IMR-90 (cell line): ENCODE measurements around the gene UFC1. TPM values are rescaled to one million over a fixed set of nuclear protein-coding genes. Genes with fewer than 3 reads are reported as not detected.

ENCODE experiments used
- ATAC-seq: fragments of 200-7000 bp; cut with Tn5 transposase; 2 replicates; pipeline ENCODE4 v1.9.1; 2020; ENCODE audit warnings: low read depth, mild to moderate bottlenecking, moderate library complexity
- BruUV-seq: library from RNA; stranded (reverse); fragments of 400-500 nt; replicated peaks from 2 replicates; lab custom pipeline; 2021; lab: Mats Ljungman, UMichigan
- CTCF ChIA-PET: fragments of 300-600 bp; formaldehyde crosslinking; extraction: SDS; loops from one replicate; lab custom pipeline; 2021; ENCODE audit warnings: antibody characterized with exemption; lab: Yijun Ruan, JAX
- POLR2A ChIA-PET: fragments of 300-600 bp; sonication (Branson Sonifier 250); formaldehyde crosslinking; loops from one replicate; lab custom pipeline; 2022; ENCODE audit warnings: antibody characterized with exemption; ENCODE audit not compliant: unreplicated experiment; lab: Charles Lee
- DNase-seq: peaks from one replicate; pipeline ENCODE4 v3.0.0; 2013
- H2AFZ ChIP-seq: replicated peaks from 2 replicates; pipeline ENCODE3; 2013; ENCODE audit warnings: low read length, mild to moderate bottlenecking; ENCODE audit not compliant: poor library complexity
- H2AK5ac ChIP-seq: 2 replicates; pipeline ENCODE4 v1.6.1; 2013; ENCODE audit warnings: low read depth, low read length, inconsistent platforms
- H2AK9ac ChIP-seq: replicated peaks from 2 replicates; pipeline ENCODE3; 2013; ENCODE audit warnings: mild to moderate bottlenecking, low read depth, low read length, moderate library complexity; ENCODE audit not compliant: poor library complexity
- H2BK120ac ChIP-seq: 2 replicates; pipeline ENCODE4 v1.6.1; 2013; ENCODE audit warnings: low read depth, low read length, inconsistent platforms
- H2BK15ac ChIP-seq: 3 replicates; pipeline ENCODE4 v1.6.1; 2013; ENCODE audit warnings: low read depth, low read length, inconsistent platforms
- H2BK20ac ChIP-seq: 2 replicates; pipeline ENCODE4 v1.6.1; 2013; ENCODE audit warnings: low read depth, mild to moderate bottlenecking, inconsistent platforms, low read length, moderate library complexity
- H2BK5ac ChIP-seq: 2 replicates; pipeline ENCODE4 v1.6.1; 2013; ENCODE audit warnings: mild to moderate bottlenecking, low read depth, low read length, inconsistent platforms; ENCODE audit not compliant: poor library complexity, severe bottlenecking
- H3K14ac ChIP-seq: replicated peaks from 2 replicates; pipeline ENCODE4 v1.6.1; 2013; ENCODE audit warnings: low read depth, low read length, inconsistent platforms
- H3K18ac ChIP-seq: 2 replicates; pipeline ENCODE4 v1.6.1; 2013; ENCODE audit warnings: low read depth, low read length, control low read depth
- H3K23ac ChIP-seq: 2 replicates; pipeline ENCODE4 v1.6.1; 2013; ENCODE audit warnings: low read depth, low read length, inconsistent platforms
- H3K27ac ChIP-seq: 2 replicates; pipeline ENCODE4 v1.5.1; 2013; ENCODE audit warnings: mild to moderate bottlenecking, control low read depth, low read length; ENCODE audit not compliant: insufficient read depth
- H3K27me3 ChIP-seq: 2 replicates; pipeline ENCODE4 v1.6.1; 2013; ENCODE audit warnings: low read length; ENCODE audit not compliant: control insufficient read depth, insufficient read depth
- H3K36me3 ChIP-seq: 2 replicates; pipeline ENCODE4 v1.6.1; 2013; ENCODE audit warnings: low read length, mixed read lengths; ENCODE audit not compliant: control insufficient read depth, insufficient read depth
- H3K4ac ChIP-seq: 2 replicates; pipeline ENCODE4 v1.6.1; 2013; ENCODE audit warnings: low read depth, low read length, inconsistent platforms
- H3K4me1 ChIP-seq: 2 replicates; pipeline ENCODE4 v1.6.1; 2013; ENCODE audit warnings: low read length, mixed read lengths; ENCODE audit not compliant: control insufficient read depth, insufficient read depth
- H3K4me2 ChIP-seq: 2 replicates; pipeline ENCODE4 v1.6.1; 2013; ENCODE audit warnings: low read depth, mild to moderate bottlenecking, control low read depth, low read length, moderate library complexity
- H3K4me3 ChIP-seq: 2 replicates; pipeline ENCODE4 v1.5.1; 2013; ENCODE audit warnings: low read depth, mild to moderate bottlenecking, control low read depth, low read length, moderate library complexity; ENCODE audit not compliant: insufficient read depth
- H3K56ac ChIP-seq: 2 replicates; pipeline ENCODE4 v1.6.1; 2013; ENCODE audit warnings: low read length, inconsistent platforms; ENCODE audit not compliant: insufficient read depth; ENCODE audit errors: extremely low read depth
- H3K79me1 ChIP-seq, 2 experiments: 2 replicates each; pipeline ENCODE4 v1.6.1; 2013; ENCODE audit warnings: low read length in 2 of 2, inconsistent platforms in 1 of 2, low read depth in 1 of 2
- H3K9ac ChIP-seq: 2 replicates; pipeline ENCODE4 v1.6.1; 2013; ENCODE audit warnings: low read depth, low read length, control low read depth
- H3K9me1 ChIP-seq: 2 replicates; pipeline ENCODE4 v1.6.1; 2013; ENCODE audit warnings: low read length, inconsistent platforms; ENCODE audit not compliant: insufficient read depth
- H3K9me3 ChIP-seq: 2 replicates; pipeline ENCODE4 v1.6.1; 2013; ENCODE audit warnings: low read length; ENCODE audit not compliant: control insufficient read depth, insufficient read depth
- H4K20me1 ChIP-seq: 2 replicates; pipeline ENCODE4 v1.6.1; 2013; ENCODE audit warnings: low read length, inconsistent platforms; ENCODE audit not compliant: insufficient read depth
- H4K5ac ChIP-seq: 2 replicates; pipeline ENCODE4 v1.6.1; 2013; ENCODE audit warnings: mild to moderate bottlenecking, low read depth, low read length, control low read depth
- H4K8ac ChIP-seq, 2 experiments: 2 replicates each; pipeline ENCODE4 v1.6.1; 2013; ENCODE audit warnings: low read depth in 2 of 2, low read length in 2 of 2, control low read depth in 1 of 2, inconsistent platforms in 1 of 2
- H4K91ac ChIP-seq: 2 replicates; pipeline ENCODE4 v1.6.1; 2013; ENCODE audit warnings: low read depth, low read length, inconsistent platforms; ENCODE audit not compliant: insufficient read depth
- BHLHE40 ChIP-seq: fragments of 150-350 bp; IDR thresholded peaks from 2 replicates; pipeline ENCODE4 v1.6.1; 2016; ENCODE audit warnings: mild to moderate bottlenecking, low read depth, low read length
- CEBPB ChIP-seq: IDR thresholded peaks from 2 replicates; pipeline ENCODE4 v1.6.1; 2012; ENCODE audit warnings: low read depth, low read length, improper control_type of control experiment
- ELK1 ChIP-seq: fragments of 150-350 bp; IDR thresholded peaks from 2 replicates; pipeline ENCODE4 v1.6.1; 2016; ENCODE audit warnings: low read depth, mild to moderate bottlenecking, low read length, moderate library complexity, borderline replicate concordance
- MAZ ChIP-seq: IDR thresholded peaks from 2 replicates; pipeline ENCODE4 v1.6.1; 2012; ENCODE audit warnings: low read depth, mild to moderate bottlenecking, low read length, improper control_type of control experiment, moderate library complexity, borderline replicate concordance
- MXI1 ChIP-seq: IDR thresholded peaks from 2 replicates; pipeline ENCODE4 v1.6.1; 2012; ENCODE audit warnings: low read depth, mild to moderate bottlenecking, low read length, moderate library complexity, borderline replicate concordance
- POLR2A ChIP-seq: IDR thresholded peaks from 2 replicates; pipeline ENCODE4 v1.6.1; 2012; ENCODE audit warnings: mild to moderate bottlenecking, low read depth, low read length
- RCOR1 ChIP-seq: IDR thresholded peaks from 2 replicates; pipeline ENCODE4 v1.6.1; 2012; ENCODE audit warnings: mild to moderate bottlenecking, low read length, improper control_type of control experiment; ENCODE audit not compliant: insufficient replicate concordance
- SMC3 ChIP-seq: fragments of 150-350 bp; IDR thresholded peaks from 2 replicates; pipeline ENCODE4 v1.6.1; 2016; ENCODE audit warnings: low read depth, mild to moderate bottlenecking, antibody characterized with exemption, low read length, moderate library complexity
- whole genome bisulfite sequencing, 2 experiments: methylation state at CpG; one replicate each; pipeline versions ENCODE4 v1.1.5 to v1.1.7; 2013; ENCODE audit warnings: missing lambda C conversion rate in 2 of 2; ENCODE audit not compliant: insufficient read length in 1 of 2; ENCODE audit errors: extremely low coverage in 2 of 2; 5-methylcytosine and 5-hydroxymethylcytosine counted together
- dilution Hi-C: fragments of 300-500 bp; cut with HindIII; formaldehyde crosslinking; loops from one replicate; pipeline ENCODE4 v1.14.3; 2018; ENCODE audit warnings: low sequenced_read_pairs; ENCODE audit not compliant: unreplicated experiment
- in situ Hi-C: fragments of 300-500 bp; cut with MboI; formaldehyde crosslinking; loops from 3 replicates; pipeline ENCODE4 v1.14.3; 2019; ENCODE audit warnings: low sequenced_read_pairs, inconsistent platforms, mixed read lengths
- intact Hi-C: fragments of 100-400 bp; cut with micrococcal nuclease; formaldehyde crosslinking; loops from 2 replicates; pipeline ENCODE4 v1.10.0; 2022
- polyA plus RNA-seq, 3 experiments: library from polyadenylated mRNA; depleted of rRNA; stranded (reverse); fragments of >200 nt; gene quantifications; 2 replicates each; pipeline ENCODE4 v1.2.3, GENCODE V29; 2012; ENCODE audit warnings: low replicate concordance in 1 of 3
- total RNA-seq: library from RNA; depleted of rRNA; stranded (reverse); fragments of >200 nt; gene quantifications from 2 replicates; pipeline ENCODE4 v1.2.3, GENCODE V29; 2012
- TF ChIP-seq, protein P1 (sequence below): conservative IDR thresholded peaks from 2 replicates; pipeline ENCODE4 v1.5.1; 2012; ENCODE audit warnings: mild to moderate bottlenecking, low read depth, low read length, improper control_type of control experiment

The UFC1 gene
- total and polyA plus RNA-seq, 2 of the 4 experiments (the other 2 are of a cell fraction): 134 to 140 TPM

GRCh38 chr1:161131523-161132409 is 22.0 kb upstream of the UFC1 start:
- H3K18ac ChIP-seq: peak overlapping the region; percentile 80
- H3K56ac ChIP-seq: peak overlapping the region; percentile 24; the same call in 1 of the 2 replicates
- dilution Hi-C loops: no loop called here
- intact Hi-C loops: loop anchor here (1.0 kb wide), 1 partner anchor 13 kb away; the partner anchor contains the start of genes NIT1 and PFDN2
- peak overlapping the region; percentile 57 for H3K23ac ChIP-seq
- H2BK15ac ChIP-seq: peak overlapping the region; percentile 10; the same call in 1 of the 3 replicates
- H2BK5ac ChIP-seq: peak overlapping the region; percentile 87
- no peaks in the 10 kb centered on the region; the same call in 1 of the 2 replicates for H3K4me1 ChIP-seq
- H3K4me3 ChIP-seq: peak overlapping the region; percentile 72
- peak overlapping the region; percentile 79 for H4K5ac ChIP-seq
- TF ChIP-seq POLR2A: no peak
- TF ChIP-seq MAZ: no peak
- TF ChIP-seq MXI1: no peak
- TF ChIP-seq ELK1: no peak
- no peak for TF ChIP-seq CEBPB
- no peak for TF ChIP-seq SMC3
- TF ChIP-seq, protein P1, sequence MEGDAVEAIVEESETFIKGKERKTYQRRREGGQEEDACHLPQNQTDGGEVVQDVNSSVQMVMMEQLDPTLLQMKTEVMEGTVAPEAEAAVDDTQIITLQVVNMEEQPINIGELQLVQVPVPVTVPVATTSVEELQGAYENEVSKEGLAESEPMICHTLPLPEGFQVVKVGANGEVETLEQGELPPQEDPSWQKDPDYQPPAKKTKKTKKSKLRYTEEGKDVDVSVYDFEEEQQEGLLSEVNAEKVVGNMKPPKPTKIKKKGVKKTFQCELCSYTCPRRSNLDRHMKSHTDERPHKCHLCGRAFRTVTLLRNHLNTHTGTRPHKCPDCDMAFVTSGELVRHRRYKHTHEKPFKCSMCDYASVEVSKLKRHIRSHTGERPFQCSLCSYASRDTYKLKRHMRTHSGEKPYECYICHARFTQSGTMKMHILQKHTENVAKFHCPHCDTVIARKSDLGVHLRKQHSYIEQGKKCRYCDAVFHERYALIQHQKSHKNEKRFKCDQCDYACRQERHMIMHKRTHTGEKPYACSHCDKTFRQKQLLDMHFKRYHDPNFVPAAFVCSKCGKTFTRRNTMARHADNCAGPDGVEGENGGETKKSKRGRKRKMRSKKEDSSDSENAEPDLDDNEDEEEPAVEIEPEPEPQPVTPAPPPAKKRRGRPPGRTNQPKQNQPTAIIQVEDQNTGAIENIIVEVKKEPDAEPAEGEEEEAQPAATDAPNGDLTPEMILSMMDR: no peak
- no peak for TF ChIP-seq BHLHE40
- no peak for TF ChIP-seq RCOR1
- H3K14ac ChIP-seq: peak overlapping the region; percentile 88
- peaks cover 25 to 81% of the 10 kb centered on the region in 2 experiments for H3K79me1 ChIP-seq
- ChIA-PET CTCF (no interaction called here), POLR2A (interaction anchor here (0.6 to 1.5 kb wide), 3 partner anchors 10 to 94 kb away, joined by 6 to 9 read pairs (median 8); partner anchors contain the start of genes NIT1 and PFDN2)
- H3K27me3 ChIP-seq: no peaks in the 10 kb centered on the region
- no peaks in the 10 kb centered on the region for H4K20me1 ChIP-seq
- peak overlapping the region; percentile 81 for H4K91ac ChIP-seq
- peak; percentile 6; the same call in 1 of the 2 replicates for ATAC-seq
- BruUV-seq: no TSS peak
- H3K27ac ChIP-seq: peak overlapping the region; percentile 90
- peak overlapping the region; percentile 93 for H3K9ac ChIP-seq
- H2AK5ac ChIP-seq: peak overlapping the region; percentile 90
- peak overlapping the region; percentile 91 for H2AFZ ChIP-seq
- H3K36me3 ChIP-seq: peaks cover 15% of the 10 kb centered on the region
- H3K4ac ChIP-seq: peak overlapping the region; percentile 97
- H2AK9ac ChIP-seq: peak overlapping the region; percentile 99
- H2BK20ac ChIP-seq: no peak overlapping the region
- H2BK120ac ChIP-seq: peak overlapping the region; percentile 63
- DNase-seq: peak; percentile 24
- no peaks in the 10 kb centered on the region for H3K9me3 ChIP-seq
- H4K8ac ChIP-seq: peak overlapping the region; percentile 44 to 90
- H3K4me2 ChIP-seq: peak overlapping the region; percentile 96
- in situ Hi-C loops: no loop called here
- peaks cover 5% of the 10 kb centered on the region for H3K9me1 ChIP-seq
- WGBS, 2 experiments: 0% methylated on average over 4 of the region's 22 CpGs; no CpG with 5 or more reads in 1 of the 2 experiments
